HG03558 (cell line): Measurements from ENCODE around the gene AKT1.

Experiments used
- ATAC-seq: cut with Tn5 transposase; IDR thresholded peaks from one replicate; pipeline ENCODE4 v1.9.1; 2021; ENCODE audit warnings: moderate number of reproducible peaks; ENCODE audit not compliant: unreplicated experiment; ENCODE audit errors: extremely low read depth

The AKT1 gene

DNA sequence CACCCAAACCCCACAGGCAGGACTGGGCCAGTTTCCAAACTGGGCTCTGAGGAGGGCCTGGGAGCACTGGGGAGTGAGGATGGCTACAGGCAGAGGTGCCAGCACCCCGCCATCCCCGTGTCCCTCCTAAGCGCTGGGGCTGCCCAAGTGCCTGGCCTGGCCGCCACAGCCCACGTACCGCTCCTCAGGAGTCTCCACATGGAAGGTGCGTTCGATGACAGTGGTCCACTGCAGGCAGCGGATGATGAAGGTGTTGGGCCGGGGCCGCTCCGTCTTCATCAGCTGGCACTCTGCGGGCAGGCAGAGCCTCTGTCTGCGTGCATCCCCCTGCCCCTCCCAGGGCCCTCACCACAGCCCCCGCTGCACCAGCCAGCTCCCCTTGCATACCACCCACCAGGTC is 19.1 kb downstream of the AKT1 start:
- no peak for ATAC-seq

DNA sequence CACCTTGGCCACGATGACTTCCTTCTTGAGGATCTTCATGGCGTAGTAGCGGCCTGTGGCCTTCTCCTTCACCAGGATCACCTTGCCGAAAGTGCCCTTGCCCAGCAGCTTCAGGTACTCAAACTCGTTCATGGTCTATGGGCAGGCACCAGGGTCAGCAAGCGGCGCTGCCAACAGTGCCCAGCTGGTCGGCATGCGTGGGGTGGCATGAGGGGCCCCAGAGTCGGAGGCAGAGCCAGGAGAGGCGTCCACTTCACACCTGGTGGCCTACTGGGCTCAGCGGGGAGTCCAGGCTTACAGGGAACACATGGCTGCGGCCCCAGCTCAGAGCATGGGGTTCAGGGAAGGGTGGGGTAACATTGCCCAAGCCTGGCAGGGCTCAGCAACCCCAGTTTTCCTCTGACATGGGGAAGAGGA is 20.5 kb downstream of the AKT1 start:
- ATAC-seq, result no peak

DNA sequence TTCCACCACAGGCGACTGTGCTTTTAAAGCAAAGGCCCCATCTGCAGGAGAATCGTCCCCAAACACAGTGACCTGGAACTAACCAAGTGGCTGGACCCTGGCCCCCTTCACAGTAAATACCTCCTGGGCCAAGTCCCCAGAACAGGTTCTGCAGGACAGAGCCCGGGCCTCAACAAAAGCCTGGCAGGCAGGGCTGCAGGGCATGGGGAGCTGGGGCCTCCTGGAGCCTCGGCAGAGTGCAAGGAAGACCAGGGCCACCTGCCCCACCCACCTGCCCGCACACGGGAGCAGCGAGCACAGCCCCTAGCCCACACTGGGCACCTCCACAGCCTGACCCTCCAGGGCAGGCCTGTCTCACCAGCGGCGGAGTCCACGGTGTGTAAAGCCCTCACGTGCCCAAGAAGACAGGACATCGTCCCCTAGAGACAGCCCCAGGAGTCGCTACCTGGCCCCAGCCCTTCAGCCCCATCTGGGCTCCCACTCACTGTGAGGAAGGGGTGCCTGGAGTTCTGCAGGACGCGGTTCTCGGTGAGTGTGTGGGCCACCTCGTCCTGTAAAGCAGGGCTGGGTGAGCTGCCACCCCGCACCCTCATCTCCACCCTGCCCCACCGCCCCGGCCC is 21.0 kb downstream of the AKT1 start:
- ATAC-seq, result no peak

DNA sequence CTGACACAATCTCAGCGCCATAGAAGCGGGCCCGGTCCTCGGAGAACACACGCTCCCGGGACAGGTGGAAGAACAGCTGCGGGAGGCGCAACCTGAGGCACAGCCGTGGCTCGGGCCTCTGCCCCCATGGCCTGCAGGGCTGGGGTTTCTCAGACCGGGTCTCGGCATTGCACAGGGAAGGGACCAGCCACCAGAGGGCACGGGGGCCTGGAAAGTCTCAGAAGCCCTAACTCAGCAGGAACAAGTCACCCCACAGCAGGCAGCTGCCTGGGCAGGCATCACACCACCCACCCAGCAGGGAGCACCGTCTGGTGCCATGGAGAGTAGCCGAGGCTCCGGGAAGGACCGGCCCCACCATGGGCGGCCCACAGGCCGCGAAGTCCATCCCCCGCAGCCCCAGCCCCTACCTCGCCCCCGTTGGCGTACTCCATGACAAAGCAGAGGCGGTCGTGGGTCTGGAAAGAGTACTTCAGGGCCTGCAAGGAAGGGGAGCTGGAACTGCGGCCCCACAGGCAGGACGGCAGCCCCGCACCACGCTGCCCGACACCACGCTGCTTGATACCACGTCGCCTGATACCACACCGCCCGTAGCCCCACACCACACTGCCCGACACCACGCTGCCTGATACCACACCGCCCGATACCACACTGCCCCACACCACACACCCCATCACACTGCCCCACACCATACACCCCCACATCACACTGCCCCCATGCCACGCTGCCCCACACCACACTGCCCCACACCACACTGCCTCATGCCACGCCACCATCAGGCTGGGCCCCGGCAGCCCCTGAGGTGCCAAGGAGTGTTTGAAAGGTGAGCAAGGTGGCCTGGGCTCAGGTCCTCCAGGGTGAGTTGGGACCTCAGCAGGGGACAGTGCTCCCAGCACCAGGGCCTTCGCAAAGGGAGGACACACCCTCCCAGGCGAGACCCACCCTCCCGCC is 21.8 kb downstream of the AKT1 start:
- ATAC-seq, result no peak

DNA sequence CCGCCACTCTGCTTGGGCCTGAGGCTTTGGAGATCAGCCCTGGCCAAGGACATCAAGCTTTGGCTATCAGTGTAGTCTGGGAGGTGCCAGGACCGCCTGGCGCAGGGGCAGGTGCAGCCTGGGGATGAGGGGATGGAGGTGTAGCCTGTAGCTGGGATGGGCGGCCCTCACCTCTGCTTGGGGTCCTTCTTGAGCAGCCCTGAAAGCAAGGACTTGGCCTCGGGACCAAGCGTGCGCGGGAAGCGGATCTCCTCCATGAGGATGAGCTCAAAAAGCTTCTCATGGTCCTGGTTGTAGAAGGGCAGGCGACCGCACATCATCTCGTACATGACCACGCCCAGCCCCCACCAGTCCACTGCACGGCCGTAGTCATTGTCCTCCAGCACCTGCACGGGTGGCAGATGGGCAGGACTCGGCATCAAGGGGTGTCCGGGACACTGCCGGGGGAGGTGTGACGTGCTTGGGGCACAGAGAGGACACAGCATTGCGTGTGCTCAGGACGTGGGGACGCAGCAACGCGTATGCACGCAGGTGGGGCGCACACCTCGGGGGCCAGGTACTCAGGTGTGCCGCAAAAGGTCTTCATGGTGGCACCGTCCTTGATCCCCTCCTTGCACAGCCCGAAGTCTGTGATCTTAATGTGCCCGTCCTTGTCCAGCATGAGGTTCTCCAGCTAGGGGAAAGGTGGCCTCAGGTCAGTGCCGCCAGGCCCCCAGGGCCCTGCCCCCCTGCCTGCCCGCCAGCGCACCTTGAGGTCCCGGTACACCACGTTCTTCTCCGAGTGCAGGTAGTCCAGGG is 22.6 kb downstream of the AKT1 start:
- no peak for ATAC-seq

DNA sequence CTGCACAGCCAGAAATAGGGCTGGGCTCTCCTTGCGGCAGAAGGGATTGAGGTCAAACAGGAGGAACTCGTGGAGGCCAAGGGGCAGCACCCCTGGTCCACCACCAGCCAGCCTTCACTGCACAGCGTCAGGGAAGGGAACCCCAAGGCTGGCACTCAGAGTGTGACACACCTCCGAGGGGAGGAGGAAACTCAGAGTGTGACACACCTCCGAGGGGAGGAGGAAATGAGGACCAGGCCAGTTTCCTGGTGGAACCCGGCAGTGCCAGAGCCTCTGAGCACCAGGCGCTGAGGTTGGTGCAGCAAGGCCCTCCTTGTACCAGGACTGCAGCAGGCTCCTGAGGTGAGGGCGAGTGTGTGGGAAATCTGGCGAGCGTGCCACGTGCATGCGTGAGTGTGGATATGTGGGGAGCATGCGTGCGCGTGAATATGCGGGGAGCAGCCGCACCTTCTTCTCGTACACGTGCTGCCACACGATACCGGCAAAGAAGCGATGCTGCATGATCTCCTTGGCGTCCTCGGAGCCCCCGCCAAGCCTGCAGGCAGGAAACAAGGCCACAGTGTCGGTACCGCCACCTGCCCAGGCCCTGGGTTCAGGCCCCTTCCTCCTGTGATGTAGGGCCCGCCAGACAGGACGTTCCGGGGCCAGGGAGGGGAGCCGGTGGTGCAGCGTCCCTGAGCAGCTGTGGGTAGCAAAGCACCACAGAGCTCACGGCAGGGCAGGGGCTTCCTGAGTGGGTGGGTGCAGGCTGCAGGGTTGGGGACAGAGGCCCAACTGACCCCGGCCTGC is 23.4 kb downstream of the AKT1 start:
- no peak for ATAC-seq

DNA sequence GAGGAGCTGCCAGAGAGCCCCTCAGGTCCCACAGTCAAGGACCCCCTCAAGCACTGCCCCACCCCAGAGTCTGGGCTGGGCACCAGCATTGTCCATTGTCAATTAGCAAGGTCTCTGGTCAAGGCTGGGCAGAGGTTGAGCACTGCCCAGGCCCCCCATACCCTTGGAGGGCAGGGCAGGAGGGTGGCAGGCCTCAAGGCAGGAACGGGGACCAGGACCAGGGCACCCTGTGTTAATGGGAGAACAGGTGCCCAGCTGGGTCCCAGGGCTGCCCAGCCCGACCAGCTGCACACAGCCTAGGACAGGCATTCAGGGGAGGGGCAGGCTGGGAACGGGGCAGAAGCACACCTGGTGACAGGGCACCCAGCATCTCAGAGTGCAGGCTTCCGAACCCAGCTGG is 24.2 kb downstream of the AKT1 start:
- ATAC-seq, result no peak

DNA sequence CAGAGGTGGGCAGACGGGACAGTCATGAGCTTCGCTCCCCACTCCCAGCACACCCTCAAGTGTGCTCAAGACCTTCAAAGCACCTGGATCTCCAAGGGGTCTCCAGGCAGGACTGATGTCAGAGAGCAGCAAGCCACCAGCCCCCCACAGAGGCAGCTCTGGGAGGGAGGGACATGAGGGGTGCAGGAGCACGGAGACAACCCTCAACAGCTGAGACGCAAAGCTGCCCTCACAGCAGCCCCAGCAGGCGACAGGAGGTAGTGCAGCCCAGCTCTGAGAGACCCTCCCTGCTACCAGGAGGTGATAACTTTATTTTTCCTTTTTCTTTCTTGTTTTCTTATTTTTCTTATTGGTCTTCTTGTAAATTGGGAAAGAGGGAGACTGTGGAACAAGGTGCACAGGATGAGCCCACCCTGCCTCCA is 24.7 kb downstream of the AKT1 start:
- no peak for ATAC-seq

DNA sequence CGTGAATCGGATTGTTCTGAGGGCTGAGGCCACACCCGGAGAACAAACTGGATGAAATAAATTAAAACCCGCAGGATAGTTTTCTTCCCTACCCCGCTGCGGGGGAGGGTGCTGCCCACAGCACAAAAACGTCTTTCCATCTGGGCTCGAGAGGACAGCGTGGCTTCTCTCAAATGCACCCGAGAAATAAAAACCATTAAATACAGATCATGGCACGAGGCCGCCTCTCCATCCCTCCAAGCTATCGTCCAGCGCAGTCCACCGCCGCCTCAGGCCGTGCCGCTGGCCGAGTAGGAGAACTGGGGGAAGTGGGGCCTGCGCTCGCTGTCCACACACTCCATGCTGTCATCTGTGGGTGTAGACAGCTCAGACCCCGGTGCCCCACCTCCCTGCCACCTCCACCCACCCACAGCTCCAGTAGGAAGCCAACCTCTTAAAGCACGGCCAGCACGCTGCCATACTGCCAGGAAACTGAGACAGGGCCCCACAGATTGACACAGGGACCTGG is 25.4 kb downstream of the AKT1 start:
- no peak for ATAC-seq

DNA sequence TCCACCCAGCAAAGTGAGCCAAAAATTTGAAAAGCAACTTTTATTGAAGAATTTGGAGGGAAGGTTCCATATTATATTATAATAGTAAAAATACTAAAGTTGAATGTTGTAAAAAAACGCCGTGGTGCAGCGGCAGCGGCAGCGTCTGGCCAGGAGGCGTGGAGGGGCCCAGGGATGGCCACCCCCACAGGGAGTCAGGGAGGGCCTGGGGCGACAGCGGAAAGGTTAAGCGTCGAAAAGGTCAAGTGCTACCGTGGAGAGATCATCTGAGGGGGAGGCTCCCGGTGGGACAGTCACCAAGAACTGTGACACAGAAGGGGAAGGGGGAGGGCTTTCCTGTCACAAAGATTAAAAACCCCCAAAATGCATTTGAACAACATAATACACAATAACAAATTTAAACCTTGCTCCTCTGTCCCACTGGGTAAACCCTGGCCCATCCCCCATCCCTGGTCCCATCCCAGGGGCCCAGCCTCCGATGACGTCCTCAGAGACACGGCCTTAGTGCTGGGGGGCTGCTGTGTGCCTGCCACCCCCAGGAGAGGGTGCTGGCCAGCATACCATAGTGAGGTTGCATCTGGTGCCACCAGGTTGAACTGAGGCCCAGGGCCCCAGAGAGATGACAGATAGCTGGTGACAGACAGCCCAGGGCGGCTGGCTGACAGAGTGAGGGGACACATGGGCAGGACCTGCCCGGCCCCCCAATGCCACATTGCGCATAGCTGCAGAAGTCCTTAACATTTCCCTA is 26.1 kb downstream of the AKT1 start:
- no peak for ATAC-seq

DNA sequence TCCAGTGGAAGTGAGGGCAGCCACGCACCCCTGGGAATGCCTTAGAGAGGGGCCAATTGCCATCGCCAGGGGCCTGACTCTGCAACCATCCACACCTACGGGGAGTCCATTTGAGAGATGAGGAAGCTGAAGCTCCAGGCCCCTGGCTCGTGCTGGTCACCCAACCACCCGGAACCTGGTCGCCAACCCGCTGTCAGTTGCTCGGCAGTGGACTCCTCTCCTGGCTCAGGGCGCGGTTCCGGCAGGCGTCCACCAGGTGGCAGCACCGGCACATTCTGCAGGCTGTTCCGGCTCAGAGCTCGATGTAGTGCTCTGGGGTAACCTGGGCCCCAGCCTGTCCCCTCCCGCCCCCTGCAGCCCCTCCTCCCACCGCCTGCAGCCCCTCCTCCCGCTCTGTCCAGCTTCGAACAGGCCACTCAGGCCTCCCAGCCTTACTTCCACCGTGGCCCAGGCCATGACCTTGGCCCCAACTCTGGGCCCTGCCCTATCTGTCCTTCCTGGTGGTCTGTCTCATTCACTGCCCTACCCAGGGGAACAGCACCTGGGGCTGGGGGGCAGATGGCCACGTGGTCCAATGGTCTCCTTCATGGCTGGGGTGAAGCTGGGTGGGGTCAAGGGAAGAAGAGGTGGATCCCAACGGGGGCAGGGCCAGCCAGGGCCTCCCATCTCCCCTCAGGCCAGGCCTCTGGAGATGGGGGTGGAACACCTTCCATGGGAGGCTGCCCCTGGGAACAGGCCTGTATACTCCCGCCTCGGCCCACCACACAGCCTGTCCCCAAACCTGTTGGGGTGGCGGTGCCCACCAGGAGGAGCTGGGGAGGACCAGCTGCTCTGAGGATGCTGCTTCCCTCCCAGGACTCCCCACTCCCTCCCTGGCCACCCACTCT is 26.9 kb downstream of the AKT1 start:
- no peak for ATAC-seq

DNA sequence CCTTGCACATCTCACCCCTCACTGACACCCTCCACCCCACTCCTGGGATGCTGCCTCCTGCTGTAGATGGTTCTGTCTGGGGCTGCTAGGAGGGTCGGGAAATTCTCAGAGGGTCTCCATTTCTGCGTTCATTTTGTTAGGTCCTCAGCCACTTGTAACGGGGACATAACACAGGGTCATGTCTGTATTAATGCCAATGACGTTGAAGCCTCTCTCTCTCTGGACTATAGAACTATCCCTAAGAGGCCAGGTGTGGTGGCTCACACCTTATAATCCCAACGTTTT is 28.0 kb downstream of the AKT1 start:
- no peak for ATAC-seq

DNA sequence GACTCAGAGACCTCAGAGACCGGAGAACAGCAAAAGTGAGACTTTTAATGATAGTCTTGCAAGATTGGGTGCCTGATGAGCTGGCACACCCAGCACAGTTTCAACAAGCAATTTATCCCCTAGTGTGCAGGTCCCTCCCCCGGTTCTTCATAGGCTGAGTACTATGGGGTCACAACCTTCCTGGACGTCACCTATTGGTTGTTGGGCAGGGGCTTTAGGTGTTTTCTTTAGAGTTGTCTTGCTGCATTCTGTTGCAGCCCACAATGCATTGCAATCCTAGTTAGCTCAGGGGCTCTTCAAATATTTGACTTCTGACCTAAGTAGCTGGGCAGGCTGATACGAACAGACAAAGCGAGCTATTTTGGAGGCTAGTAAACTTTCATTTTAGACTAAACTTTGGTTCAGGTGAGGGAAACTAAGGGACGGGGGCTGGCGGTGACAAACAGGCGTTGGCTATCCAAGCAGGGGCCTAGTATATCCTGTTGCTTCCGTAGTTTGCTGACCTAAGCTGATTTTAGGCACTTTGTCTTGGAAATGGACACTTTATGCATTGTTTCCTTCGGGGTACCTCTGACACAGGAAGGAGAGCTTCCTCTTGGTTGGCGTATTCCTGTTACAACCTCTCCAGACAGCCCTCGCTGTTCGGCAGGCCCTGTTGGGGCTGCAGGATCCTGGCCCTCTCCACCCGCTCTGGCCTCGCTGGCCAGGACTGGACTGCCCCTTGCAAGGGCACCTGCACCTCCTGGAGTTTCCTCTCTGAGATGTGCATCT is 28.5 kb downstream of the AKT1 start:
- ATAC-seq, result no peak

DNA sequence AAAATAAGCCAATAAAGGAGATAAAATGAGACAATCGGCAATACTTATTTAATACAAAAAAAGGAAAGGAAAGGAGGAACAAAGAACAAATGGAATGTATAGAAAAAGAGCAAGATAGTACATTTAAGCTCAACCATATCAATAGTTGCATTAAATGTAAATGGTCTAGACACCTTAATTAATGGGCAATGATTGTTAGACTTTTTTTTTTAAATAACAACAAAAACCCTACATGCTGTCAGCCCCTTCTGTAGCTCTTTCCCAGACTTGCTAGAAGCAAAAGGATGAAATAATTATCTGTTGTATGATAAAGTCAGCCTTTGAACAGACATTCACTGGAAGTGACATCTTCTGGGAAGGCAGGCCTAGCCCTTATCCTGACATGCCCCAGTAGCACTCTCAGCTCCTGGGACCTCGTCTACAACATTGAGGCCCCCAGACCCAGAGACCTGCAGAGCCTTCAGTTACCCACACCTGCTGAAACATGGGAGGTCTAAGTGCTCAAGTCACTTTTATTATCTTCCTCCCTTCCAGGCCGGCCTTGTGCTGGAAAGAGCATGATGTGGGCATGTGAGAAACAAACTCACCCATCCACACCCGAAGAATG is 29.2 kb downstream of the AKT1 start:
- no peak for ATAC-seq

DNA sequence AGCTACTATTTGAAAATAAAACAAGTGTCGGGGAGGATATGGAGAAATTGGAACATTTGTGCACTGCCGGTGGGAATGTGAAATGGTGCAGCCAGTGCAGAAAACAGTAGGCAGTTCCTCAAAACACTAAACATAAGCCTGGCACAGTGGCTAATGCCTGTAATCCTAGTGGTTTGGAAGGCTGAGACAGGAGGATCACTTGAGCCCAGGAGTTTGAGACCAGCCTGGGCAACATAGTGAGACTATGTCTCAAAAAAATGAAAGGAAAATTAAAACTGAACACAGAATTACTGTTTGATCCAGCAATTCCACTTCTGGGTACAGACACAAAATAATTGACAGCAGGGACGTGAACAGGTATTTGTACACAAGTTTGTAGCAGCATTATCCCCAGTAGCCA is 30.0 kb downstream of the AKT1 start:
- ATAC-seq, result no peak

DNA sequence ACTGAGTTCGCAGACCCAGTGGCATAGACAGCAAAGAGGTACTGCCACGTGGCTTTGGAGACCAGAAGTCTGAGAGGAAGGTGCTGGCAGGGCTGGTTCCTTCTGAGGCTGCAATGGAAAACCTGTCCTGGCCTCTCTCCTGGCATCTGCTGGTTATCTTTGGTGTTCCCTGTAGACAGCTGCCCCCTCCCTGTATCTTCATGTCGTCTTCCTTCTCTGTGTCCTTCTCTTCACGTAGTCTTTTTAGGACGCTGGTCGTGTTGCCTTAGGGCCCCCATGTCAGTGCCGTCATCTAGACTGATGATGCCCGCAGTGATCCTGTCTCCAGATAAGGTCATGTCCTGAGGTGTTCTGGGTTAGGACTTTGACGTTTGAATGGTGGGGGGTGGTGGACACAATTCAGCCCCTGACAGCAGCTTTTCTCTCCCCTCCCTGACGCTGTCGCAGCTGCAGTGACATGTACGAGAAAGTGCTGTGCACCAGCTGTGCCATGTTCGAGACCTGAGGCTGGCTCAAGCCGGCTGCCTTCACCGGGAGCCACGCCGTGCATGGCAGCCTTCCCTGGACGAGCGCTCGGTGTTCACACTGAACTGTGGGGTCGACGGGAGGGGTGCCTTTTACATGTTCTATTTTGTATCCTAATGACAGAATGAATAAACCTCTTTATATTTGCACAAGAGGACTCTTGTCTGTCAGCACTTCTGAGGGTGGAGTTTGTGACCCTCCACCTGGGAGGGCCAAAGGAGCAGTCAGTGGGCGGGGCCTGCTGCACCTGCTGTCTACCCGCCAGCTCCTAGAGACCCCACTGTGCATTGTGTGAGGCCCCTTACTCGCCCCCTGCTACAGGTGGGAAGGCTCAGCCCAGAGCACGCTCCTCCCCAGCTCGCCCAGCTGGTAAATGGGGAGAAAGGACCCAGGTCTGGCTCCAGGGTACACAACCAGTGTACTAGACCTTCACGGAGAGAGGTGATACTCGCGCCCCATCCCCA is 36.3 kb downstream of the AKT1 start:
- ATAC-seq, result no peak
